PFSK-1 (cell line): ENCODE data around the gene IER2.

Experiments used
- FOXP2 ChIP-seq: optimal IDR thresholded peaks from 2 replicates; pipeline ENCODE3; 2011; ENCODE audit warnings: borderline replicate concordance, control low read depth, inconsistent platforms; ENCODE audit not compliant: insufficient read depth; ENCODE audit errors: extremely low read length, extremely low read depth
- POLR2AphosphoS5 ChIP-seq: IDR thresholded peaks from 2 replicates; pipeline ENCODE4 v1.6.1; 2012; ENCODE audit warnings: low read depth, mild to moderate bottlenecking, control low read depth, low read length, moderate library complexity
- SIN3A ChIP-seq: IDR thresholded peaks from 2 replicates; pipeline ENCODE4 v1.6.1; 2012; ENCODE audit warnings: mild to moderate bottlenecking, low read length, moderate library complexity, borderline replicate concordance; ENCODE audit not compliant: insufficient read depth
- TAF1 ChIP-seq: IDR thresholded peaks from 2 replicates; pipeline ENCODE4 v1.6.1; 2012; ENCODE audit warnings: low read length, control low read depth, borderline replicate concordance; ENCODE audit not compliant: insufficient read depth
- TF ChIP-seq, protein P1 (sequence below), 2 experiments: IDR thresholded peaks; 2 replicates each; pipeline versions ENCODE4 v1.6.1 to v1.8.0; 2011 to 2012; ENCODE audit warnings: low read depth in 2 of 2, low read length in 2 of 2, control low read depth in 1 of 2, inconsistent platforms in 1 of 2, mild to moderate bottlenecking in 1 of 2, moderate library complexity in 1 of 2; ENCODE audit not compliant: insufficient read depth in 1 of 2

DNA sequence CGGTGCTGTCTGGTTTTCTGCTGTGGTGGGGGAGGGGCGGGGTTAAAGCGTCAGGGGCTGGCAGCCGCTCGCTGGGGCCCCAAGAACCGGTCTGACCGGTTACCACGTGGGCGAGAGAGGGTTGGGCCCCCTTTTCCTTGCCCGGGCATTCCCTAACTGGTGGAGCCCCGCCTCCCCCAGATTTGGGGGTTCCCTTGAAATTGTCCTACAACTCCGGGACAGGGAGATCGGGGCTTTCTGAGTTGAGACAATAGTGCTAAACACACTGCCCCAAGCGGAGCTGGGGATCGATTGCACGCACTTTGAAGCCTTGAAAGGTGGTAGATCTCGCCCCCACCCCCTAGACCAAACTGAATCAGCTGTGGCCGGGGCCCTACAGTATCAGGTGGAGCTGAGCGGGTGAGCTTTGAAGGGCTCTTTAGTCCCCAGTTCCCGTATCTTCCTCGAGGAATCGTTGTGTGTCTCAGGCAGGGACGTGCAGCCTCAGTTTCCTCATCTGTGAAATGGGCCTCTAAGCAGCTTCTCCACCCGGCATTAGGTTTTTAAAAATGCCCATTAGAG, 4.8 kb downstream of the IER2 start:
- 0 out of 2 replicates have a peak, but pooled peaks have one; percentile 64 for TF ChIP-seq POLR2AphosphoS5
- TF ChIP-seq, protein P1, sequence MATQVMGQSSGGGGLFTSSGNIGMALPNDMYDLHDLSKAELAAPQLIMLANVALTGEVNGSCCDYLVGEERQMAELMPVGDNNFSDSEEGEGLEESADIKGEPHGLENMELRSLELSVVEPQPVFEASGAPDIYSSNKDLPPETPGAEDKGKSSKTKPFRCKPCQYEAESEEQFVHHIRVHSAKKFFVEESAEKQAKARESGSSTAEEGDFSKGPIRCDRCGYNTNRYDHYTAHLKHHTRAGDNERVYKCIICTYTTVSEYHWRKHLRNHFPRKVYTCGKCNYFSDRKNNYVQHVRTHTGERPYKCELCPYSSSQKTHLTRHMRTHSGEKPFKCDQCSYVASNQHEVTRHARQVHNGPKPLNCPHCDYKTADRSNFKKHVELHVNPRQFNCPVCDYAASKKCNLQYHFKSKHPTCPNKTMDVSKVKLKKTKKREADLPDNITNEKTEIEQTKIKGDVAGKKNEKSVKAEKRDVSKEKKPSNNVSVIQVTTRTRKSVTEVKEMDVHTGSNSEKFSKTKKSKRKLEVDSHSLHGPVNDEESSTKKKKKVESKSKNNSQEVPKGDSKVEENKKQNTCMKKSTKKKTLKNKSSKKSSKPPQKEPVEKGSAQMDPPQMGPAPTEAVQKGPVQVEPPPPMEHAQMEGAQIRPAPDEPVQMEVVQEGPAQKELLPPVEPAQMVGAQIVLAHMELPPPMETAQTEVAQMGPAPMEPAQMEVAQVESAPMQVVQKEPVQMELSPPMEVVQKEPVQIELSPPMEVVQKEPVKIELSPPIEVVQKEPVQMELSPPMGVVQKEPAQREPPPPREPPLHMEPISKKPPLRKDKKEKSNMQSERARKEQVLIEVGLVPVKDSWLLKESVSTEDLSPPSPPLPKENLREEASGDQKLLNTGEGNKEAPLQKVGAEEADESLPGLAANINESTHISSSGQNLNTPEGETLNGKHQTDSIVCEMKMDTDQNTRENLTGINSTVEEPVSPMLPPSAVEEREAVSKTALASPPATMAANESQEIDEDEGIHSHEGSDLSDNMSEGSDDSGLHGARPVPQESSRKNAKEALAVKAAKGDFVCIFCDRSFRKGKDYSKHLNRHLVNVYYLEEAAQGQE (IDR thresholded peaks at IDR 0.05; ENCODE audit: insufficient read depth in 1 of 2, low read depth in 2 of 2, low read length in 2 of 2) = no peak
- TF ChIP-seq SIN3A = 0 out of 2 replicates have a peak, but pooled peaks have one; percentile 41
- TF ChIP-seq TAF1 = no peak
- TF ChIP-seq FOXP2 = no peak
